HepG2 (cell line): Measurements from ENCODE around the gene SLC22A14. TPM values are rescaled to one million over a fixed set of nuclear protein-coding genes. Genes with fewer than 3 reads are reported as not detected.

Source experiments
- ATAC-seq: fragments of 200-7000 bp; cut with Tn5 transposase; 3 replicates; pipeline ENCODE4 v1.9.1; 2020; ENCODE audit warnings: mild to moderate bottlenecking, moderate library complexity
- BruUV-seq: library from RNA; stranded (reverse); fragments of 400-500 nt; replicated peaks from 2 replicates; lab custom pipeline; 2021; lab: Mats Ljungman, UMichigan
- CTCF ChIA-PET: fragments of 300-600 bp; formaldehyde crosslinking; extraction: SDS; loops from one replicate; lab custom pipeline; 2021; ENCODE audit warnings: low total read pairs, inconsistent platforms, low intra/inter-chr PET ratio; lab: Yijun Ruan, JAX
- POLR2A ChIA-PET: fragments of 350-600 bp; sonication (Branson Sonifier 250); formaldehyde crosslinking; loops from one replicate; lab custom pipeline; 2020; ENCODE audit warnings: antibody characterized with exemption, inconsistent platforms; lab: Yijun Ruan, JAX
- DNase-seq: peaks from one replicate; pipeline ENCODE4 v3.0.0-alpha.2; 2015; ENCODE audit warnings: low spot score
- FAIRE-seq: peaks from 3 replicates; lab custom pipeline; 2011; peaks lifted over from hg19 to GRCh38; lab: Jason Lieb, UNC
- H2AFZ ChIP-seq: one replicate; pipeline ENCODE4 v1.6.1; 2011; ENCODE audit warnings: low read length, inconsistent platforms
- H3K27ac ChIP-seq: fragments of 300-600 bp; 3 replicates; pipeline ENCODE4 v1.8.0; 2011; ENCODE audit warnings: mixed run types, mild to moderate bottlenecking, mixed read lengths, low read length, inconsistent platforms; ENCODE audit not compliant: insufficient read depth; ENCODE audit errors: extremely low read length
- H3K27me3 ChIP-seq, 2 experiments: fragments of 200-600 bp in 1 of 2; 2 replicates in 1 of 2; 3 replicates in 1 of 2; pipeline versions ENCODE4 v1.6.0 to v1.8.0; 2011; ENCODE audit warnings: low read length in 2 of 2, mild to moderate bottlenecking in 2 of 2, moderate library complexity in 2 of 2, inconsistent platforms in 1 of 2; ENCODE audit not compliant: insufficient read depth in 2 of 2, control insufficient read depth in 1 of 2
- H3K36me3 ChIP-seq, 2 experiments: fragments of 200-600 bp in 1 of 2; replicated peaks in 1 of 2; 2 replicates in 1 of 2; 3 replicates in 1 of 2; pipeline versions ENCODE4 v1.5.1 to v1.8.0; 2011; ENCODE audit warnings: low read length in 2 of 2, inconsistent platforms in 1 of 2; ENCODE audit not compliant: insufficient read depth in 2 of 2, control insufficient read depth in 1 of 2
- H3K4me1 ChIP-seq: 2 replicates; pipeline ENCODE4 v1.5.1; 2012; ENCODE audit warnings: low read length, inconsistent platforms; ENCODE audit not compliant: insufficient read depth
- H3K4me2 ChIP-seq: 2 replicates; pipeline ENCODE4 v1.6.0; 2011; ENCODE audit warnings: low read depth, low read length, inconsistent platforms
- H3K4me3 ChIP-seq, 3 experiments: fragments of 200-600 bp in 1 of 3; sonication (generic), shearing (Covaris generic) in 1 of 3; replicated peaks in 1 of 3; 2 replicates each; pipeline ENCODE4 v1.5.1; 2011 to 2016; ENCODE audit warnings: low read length in 3 of 3, inconsistent platforms in 2 of 3, low read depth in 2 of 3, mild to moderate bottlenecking in 2 of 3, control low read depth in 1 of 3, mixed read lengths in 1 of 3; ENCODE audit not compliant: insufficient read depth in 1 of 3
- H3K79me2 ChIP-seq: one replicate; pipeline ENCODE4 v1.6.1; 2011; ENCODE audit warnings: low read length, inconsistent platforms; ENCODE audit not compliant: insufficient read depth
- H3K9ac ChIP-seq: 2 replicates; pipeline ENCODE4 v1.6.0; 2011; ENCODE audit warnings: mild to moderate bottlenecking, low read depth, low read length, inconsistent platforms; ENCODE audit not compliant: insufficient read depth
- H3K9me3 ChIP-seq: 2 replicates; pipeline ENCODE4 v1.5.1; 2012; ENCODE audit warnings: mild to moderate bottlenecking, low read length
- H4K20me1 ChIP-seq: 2 replicates; pipeline ENCODE4 v1.6.0; 2011; ENCODE audit warnings: inconsistent platforms, mild to moderate bottlenecking, low read length, moderate library complexity; ENCODE audit not compliant: insufficient read depth
- MIER3 ChIP-seq: IDR thresholded peaks from 2 replicates; pipeline ENCODE4 v1.6.1; 2016; ENCODE audit warnings: missing compliant biosample characterization, borderline replicate concordance
- MTA3 ChIP-seq: sonication (generic); formaldehyde crosslinking; IDR thresholded peaks from 2 replicates; pipeline ENCODE4 v1.4.0; 2020; ENCODE audit warnings: missing genetic modification reagents
- MXD1 ChIP-seq: sonication (generic); formaldehyde crosslinking; IDR thresholded peaks from 2 replicates; pipeline ENCODE4 v1.4.0; 2020; ENCODE audit warnings: mild to moderate bottlenecking, missing genetic modification reagents
- SAP130 ChIP-seq: IDR thresholded peaks from 2 replicates; pipeline ENCODE4 v1.6.1; 2016; ENCODE audit warnings: low read depth
- ZIK1 ChIP-seq: sonication (generic); formaldehyde crosslinking; IDR thresholded peaks from 2 replicates; pipeline ENCODE4 v1.5.0; 2020; ENCODE audit warnings: mild to moderate bottlenecking, low read depth, missing genetic modification reagents, borderline replicate concordance
- ZNF720 ChIP-seq: sonication (generic); formaldehyde crosslinking; IDR thresholded peaks from 2 replicates; pipeline ENCODE4 v1.4.0; 2020; ENCODE audit warnings: missing genetic modification reagents
- WGBS: methylation state at CpG from one replicate; pipeline ENCODE4 v1.1.6; 2017; ENCODE audit warnings: low lambda C conversion rate; 5-methylcytosine and 5-hydroxymethylcytosine counted together
- in situ Hi-C: cut with HindIII; loops from 2 replicates; pipeline ENCODE4 v1.10.0; 2017; ENCODE audit warnings: low pct_unique_long_range_greater_than_20kb; ENCODE audit not compliant: extremely low pct_ligation_motif_present
- intact Hi-C: fragments of 100-400 bp; cut with micrococcal nuclease; formaldehyde crosslinking; loops from one replicate; pipeline ENCODE4 v1.10.0; 2022; ENCODE audit not compliant: unreplicated experiment
- polyA plus RNA-seq, 8 experiments: library from polyadenylated mRNA; depleted of rRNA in 3 of 8; stranded (reverse) in 7 of 8; unstranded in 1 of 8; fragments of >200 nt; fragmentation: Illumina TruSeq in 4 of 8; extraction: Trizol in 4 of 8; gene quantifications; 2 replicates each; pipeline versions ENCODE4 v1.2.1 to v1.2.3, GENCODE V29; 2011 to 2016; ENCODE audit warnings: low read depth in 4 of 8, missing spikeins in 1 of 8, mixed read lengths in 1 of 8; ENCODE audit not compliant: insufficient read depth in 1 of 8
- total RNA-seq, 5 experiments: library from RNA; depleted of rRNA; stranded (reverse); fragments of >200 nt; fragmentation: Illumina TruSeq; extraction: Trizol; gene quantifications; 2 replicates each; pipeline ENCODE4 v1.2.3, GENCODE V29; 2016; ENCODE audit warnings: low read depth in 1 of 5
- TF ChIP-seq, protein P1 (sequence below): sonication (generic); formaldehyde crosslinking; IDR thresholded peaks from 2 replicates; pipeline ENCODE4 v1.9.0; 2022; ENCODE audit warnings: missing genetic modification reagents, mild to moderate bottlenecking, borderline replicate concordance
- TF ChIP-seq, protein P2 (sequence below): sonication (generic); formaldehyde crosslinking; IDR thresholded peaks from 2 replicates; pipeline ENCODE4; 2020; ENCODE audit warnings: missing genetic modification reagents, mild to moderate bottlenecking, borderline replicate concordance

SLC22A14 gene
- total and polyA plus RNA-seq, 2 of the 13 experiments (the other 11 are each of a cell fraction or from before 2014, with no cell fraction given), result 0.03 TPM; not detected in 1

GRCh38 chr3:38332201-38332600 is 50.1 kb downstream of the SLC22A14 start:
- BruUV-seq, result no TSS peak
- ATAC-seq (no peak), DNase-seq (no peak), FAIRE-seq (no peak)
- H2AFZ ChIP-seq, result no peak overlapping the region
- TF ChIP-seq MTA3 (CRISPR knock-in tag) (no peak), MIER3 (no peak), ZNF720 (CRISPR knock-in tag) (no peak), ZIK1 (no peak), MXD1 (CRISPR knock-in tag) (no peak), SAP130 (CRISPR knock-in tag) (no peak)
- TF ChIP-seq, protein P1, sequence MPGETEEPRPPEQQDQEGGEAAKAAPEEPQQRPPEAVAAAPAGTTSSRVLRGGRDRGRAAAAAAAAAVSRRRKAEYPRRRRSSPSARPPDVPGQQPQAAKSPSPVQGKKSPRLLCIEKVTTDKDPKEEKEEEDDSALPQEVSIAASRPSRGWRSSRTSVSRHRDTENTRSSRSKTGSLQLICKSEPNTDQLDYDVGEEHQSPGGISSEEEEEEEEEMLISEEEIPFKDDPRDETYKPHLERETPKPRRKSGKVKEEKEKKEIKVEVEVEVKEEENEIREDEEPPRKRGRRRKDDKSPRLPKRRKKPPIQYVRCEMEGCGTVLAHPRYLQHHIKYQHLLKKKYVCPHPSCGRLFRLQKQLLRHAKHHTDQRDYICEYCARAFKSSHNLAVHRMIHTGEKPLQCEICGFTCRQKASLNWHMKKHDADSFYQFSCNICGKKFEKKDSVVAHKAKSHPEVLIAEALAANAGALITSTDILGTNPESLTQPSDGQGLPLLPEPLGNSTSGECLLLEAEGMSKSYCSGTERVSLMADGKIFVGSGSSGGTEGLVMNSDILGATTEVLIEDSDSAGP (CRISPR knock-in tag), result no peak
- TF ChIP-seq, protein P2, sequence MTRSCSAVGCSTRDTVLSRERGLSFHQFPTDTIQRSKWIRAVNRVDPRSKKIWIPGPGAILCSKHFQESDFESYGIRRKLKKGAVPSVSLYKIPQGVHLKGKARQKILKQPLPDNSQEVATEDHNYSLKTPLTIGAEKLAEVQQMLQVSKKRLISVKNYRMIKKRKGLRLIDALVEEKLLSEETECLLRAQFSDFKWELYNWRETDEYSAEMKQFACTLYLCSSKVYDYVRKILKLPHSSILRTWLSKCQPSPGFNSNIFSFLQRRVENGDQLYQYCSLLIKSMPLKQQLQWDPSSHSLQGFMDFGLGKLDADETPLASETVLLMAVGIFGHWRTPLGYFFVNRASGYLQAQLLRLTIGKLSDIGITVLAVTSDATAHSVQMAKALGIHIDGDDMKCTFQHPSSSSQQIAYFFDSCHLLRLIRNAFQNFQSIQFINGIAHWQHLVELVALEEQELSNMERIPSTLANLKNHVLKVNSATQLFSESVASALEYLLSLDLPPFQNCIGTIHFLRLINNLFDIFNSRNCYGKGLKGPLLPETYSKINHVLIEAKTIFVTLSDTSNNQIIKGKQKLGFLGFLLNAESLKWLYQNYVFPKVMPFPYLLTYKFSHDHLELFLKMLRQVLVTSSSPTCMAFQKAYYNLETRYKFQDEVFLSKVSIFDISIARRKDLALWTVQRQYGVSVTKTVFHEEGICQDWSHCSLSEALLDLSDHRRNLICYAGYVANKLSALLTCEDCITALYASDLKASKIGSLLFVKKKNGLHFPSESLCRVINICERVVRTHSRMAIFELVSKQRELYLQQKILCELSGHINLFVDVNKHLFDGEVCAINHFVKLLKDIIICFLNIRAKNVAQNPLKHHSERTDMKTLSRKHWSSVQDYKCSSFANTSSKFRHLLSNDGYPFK, result no peak
- peaks cover 0 to 11% of the 10 kb centered on the region in 2 experiments; a peak in 2 of 5 replicates for H3K27me3 ChIP-seq
- in situ Hi-C loops, result no loop called here
- no peak overlapping the region for H3K4me2 ChIP-seq
- H4K20me1 ChIP-seq, result no peaks in the 10 kb centered on the region
- H3K4me3 ChIP-seq, result no peak overlapping the region
- ChIA-PET POLR2A (interaction anchor here (0.7 kb wide), 1 partner anchor 35 kb away, joined by 3 read pairs; no protein-coding TSS in a partner anchor), CTCF (no interaction called here)
- H3K36me3 ChIP-seq, result no peaks in the 10 kb centered on the region
- 48% methylated on average over 3 of the region's 3 CpGs for WGBS
- no peaks in the 10 kb centered on the region for H3K9me3 ChIP-seq
- no peak overlapping the region for H3K27ac ChIP-seq
- H3K79me2 ChIP-seq, result no peaks in the 10 kb centered on the region
- intact Hi-C loops, result no loop called here
- H3K4me1 ChIP-seq, result peaks cover 13% of the 10 kb centered on the region
- no peak overlapping the region for H3K9ac ChIP-seq
